ENCODE measurements around the gene ERRFI1. TPM values are rescaled to one million over a fixed set of nuclear protein-coding genes. Genes with fewer than 3 reads are reported as not detected.

Gene ERRFI1
- total RNA-seq, 2 donors from 2014 or later = 1.8 to 3.1 TPM

DNA sequence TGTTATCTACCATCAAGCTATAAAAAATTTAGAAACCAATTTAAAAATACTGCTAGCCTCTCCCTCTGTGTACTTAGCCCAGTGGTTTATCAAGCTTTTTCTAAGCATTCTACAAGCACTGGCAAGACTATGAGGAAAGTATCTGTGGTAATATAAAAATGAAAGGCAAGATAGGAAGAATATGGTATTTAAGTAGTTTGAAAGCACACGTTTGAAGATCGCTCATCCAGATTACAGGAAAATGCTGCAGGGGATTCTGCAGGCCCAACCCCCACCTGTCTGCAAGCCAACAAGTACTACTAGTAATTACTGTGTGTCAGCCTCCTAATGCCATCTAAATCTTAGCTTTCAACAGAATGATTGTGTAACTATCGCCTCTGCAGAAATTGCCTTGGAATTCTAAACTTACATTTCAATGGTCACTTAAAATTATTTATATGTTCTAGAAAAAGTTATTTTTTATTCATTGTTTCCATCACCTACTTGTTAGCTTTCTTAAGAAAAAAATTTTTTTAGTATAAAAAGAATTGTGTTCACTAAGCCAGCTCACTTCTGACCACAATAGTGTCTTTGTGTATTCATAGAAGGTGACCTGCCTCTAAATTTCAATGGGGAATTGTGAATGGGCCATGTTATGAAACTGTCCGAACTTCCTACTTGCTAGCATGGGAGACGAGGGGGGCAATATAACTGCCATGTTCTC, 8.5 kb downstream of the ERRFI1 start:
- H3K27me3 Mint-ChIP-seq = peaks cover 8% of the 10 kb centered on the region
- H3K36me3 Mint-ChIP-seq (ENCODE audit: low read depth) = no peaks in the 10 kb centered on the region
- no peaks in the 10 kb centered on the region for H3K9me3 Mint-ChIP-seq
- H3K4me1 Mint-ChIP-seq = no peaks in the 10 kb centered on the region
- no peak overlapping the region for H3K4me3 Mint-ChIP-seq
- ATAC-seq (replicated peaks) = no peak
- H3K27ac Mint-ChIP-seq = no peak overlapping the region

DNA sequence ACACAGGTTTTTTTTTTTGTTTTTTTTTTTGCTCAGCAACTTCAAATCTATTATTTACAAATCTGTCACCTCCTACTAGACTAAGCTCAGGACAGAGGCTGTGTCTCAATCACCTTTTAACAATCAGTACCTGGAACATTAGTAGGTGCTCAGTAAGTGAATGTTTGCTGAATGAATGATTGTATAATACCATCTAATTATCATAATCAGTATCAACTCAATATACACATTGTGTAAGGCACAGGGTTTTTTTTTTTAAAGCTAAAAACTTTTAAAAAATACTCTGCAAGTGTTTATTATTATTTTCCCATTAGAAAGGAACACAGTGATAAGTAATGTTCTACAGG, 9.2 kb downstream of the ERRFI1 start:
- Mint-ChIP-seq H3K9me3 (no peaks in the 10 kb centered on the region), H3K36me3 (ENCODE audit: low read depth) (no peaks in the 10 kb centered on the region), H3K27ac (no peak overlapping the region), H3K27me3 (peaks cover 8% of the 10 kb centered on the region), H3K4me1 (no peaks in the 10 kb centered on the region), H3K4me3 (no peak overlapping the region)
- no peak for ATAC-seq (replicated peaks)

DNA sequence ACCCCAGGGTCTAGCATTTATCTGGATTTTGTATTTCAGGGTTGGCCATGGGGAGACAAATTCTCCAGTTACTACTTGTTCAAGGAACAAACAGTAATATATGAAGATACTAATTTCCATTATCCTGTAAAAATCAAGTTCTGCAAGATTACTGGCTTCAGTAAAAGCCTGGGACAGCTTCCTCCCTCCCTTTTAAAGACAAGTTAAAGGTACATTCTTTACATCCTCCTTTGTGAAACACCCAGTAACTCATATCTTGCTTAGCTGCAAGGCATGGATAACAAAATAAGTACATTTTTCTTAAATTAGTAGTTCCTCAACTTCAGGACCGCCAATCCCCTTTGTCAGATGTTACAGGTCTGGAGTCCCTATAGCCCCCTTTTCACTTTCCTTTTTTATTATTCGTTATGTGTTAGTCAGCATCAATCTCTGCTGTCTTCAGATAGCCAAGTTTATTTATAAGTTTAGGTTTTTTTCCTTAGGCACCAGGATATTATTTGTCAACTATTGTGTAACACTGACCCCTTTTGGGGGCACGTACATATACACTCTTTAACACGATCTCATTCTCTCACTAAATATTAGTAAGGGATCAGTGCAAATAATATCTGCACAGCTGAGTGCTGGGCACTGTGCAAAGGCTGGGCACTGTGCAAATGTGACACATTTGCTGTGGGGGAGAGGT, 9.8 kb downstream of the ERRFI1 start:
- H3K4me1 Mint-ChIP-seq = no peaks in the 10 kb centered on the region
- no peak overlapping the region for H3K4me3 Mint-ChIP-seq
- no peak overlapping the region for H3K27ac Mint-ChIP-seq
- no peak for ATAC-seq (replicated peaks)
- peaks cover 8% of the 10 kb centered on the region for H3K27me3 Mint-ChIP-seq
- H3K9me3 Mint-ChIP-seq = no peaks in the 10 kb centered on the region
- no peaks in the 10 kb centered on the region for H3K36me3 Mint-ChIP-seq (ENCODE audit: low read depth)

DNA sequence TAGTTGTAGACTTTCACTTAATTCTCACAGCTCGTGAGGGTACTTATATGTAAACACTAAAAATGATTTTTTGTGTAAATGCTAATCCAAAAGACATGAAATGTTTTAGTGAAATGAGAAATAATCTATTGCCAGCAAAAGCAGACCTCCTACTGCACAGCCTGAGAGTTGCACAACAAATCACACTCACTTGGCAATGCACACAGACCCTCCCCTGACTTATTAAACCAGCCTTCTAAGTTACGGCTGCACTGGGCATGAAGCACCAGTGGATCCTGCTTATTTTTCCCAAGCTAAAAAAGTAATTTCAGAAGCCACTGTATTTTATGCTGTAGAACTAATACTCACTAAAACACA, 10.3 kb downstream of the ERRFI1 start:
- Mint-ChIP-seq H3K36me3 (ENCODE audit: low read depth) (no peaks in the 10 kb centered on the region), H3K9me3 (no peaks in the 10 kb centered on the region), H3K4me1 (no peaks in the 10 kb centered on the region), H3K4me3 (no peak overlapping the region), H3K27me3 (peaks cover 8% of the 10 kb centered on the region), H3K27ac (no peak overlapping the region)
- ATAC-seq (replicated peaks) = no peak

DNA sequence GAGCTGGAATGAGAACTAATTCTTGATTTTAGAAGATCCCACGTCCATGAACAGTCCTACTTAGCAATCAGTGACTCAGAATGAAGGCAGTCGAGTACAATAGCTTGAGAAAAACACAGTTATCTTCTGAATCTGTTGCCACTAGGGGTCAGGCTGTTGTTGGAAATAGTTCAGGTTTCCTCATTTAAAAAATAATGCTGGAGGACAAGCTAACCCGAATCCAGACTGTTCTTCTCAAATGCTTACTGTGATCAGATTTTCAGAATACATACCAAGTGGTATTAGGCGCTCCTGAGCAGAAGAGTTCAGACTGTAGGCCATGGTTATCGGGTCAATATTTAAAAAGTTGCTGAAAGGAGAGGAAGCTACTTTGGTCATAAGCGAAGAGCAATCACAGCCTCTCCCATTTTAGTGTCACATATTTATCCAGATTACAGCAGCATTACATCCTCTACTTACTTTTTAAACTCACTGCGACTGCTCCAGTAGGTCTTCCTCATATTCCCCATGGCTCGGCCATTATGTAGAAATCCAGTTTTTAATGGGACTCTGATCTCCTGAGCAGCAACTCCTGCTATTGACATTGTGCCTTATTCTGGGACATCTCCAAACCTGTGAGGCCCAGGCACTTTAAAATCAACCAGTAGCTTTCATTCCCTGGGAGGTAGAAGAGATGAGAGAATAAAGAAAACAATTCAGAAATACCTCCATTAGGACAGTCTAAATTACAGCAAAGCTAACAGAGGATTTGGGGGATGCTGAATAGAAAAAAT, 10.9 kb downstream of the ERRFI1 start:
- H3K27me3 Mint-ChIP-seq = peaks cover 8% of the 10 kb centered on the region
- peak; percentile 77 for ATAC-seq (replicated peaks)

DNA sequence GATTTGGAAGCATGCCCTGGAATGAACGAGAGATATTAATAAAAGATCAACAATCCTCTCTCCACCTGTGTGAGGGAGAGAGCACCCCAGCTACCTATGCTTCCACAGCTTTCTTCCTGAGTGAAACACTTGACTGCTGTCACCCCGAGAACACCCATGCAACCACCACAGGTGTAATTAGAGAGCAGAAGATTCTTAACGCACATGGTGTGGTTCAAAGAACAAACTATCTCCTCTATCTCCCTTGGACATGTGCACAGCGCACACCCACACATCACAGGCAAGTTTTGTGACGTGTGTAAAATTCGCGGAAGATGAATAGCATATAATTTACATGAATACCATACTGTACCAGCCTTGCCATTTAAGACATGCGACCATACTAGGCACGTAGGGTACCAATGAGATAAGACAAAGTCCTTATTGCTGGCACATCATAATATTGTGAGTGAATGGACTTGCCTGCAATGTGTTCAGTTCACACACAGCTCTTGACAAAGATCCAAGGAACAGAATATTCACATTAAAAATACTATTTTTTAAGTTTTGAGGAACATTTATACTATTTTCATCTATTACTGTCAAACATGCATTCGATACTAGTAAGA, 11.6 kb downstream of the ERRFI1 start:
- no peak overlapping the region for H3K4me3 Mint-ChIP-seq
- no peaks in the 10 kb centered on the region for H3K4me1 Mint-ChIP-seq
- H3K9me3 Mint-ChIP-seq = no peaks in the 10 kb centered on the region
- ATAC-seq (replicated peaks) = no peak
- H3K36me3 Mint-ChIP-seq (ENCODE audit: low read depth) = no peaks in the 10 kb centered on the region
- H3K27me3 Mint-ChIP-seq = peaks cover 8% of the 10 kb centered on the region
- no peak overlapping the region for H3K27ac Mint-ChIP-seq

More for the DNA sequence above, 10.9 kb downstream of the ERRFI1 start:
- Mint-ChIP-seq H3K4me3 (no peak overlapping the region), H3K27ac (no peak overlapping the region), H3K4me1 (no peaks in the 10 kb centered on the region), H3K36me3 (ENCODE audit: low read depth) (no peaks in the 10 kb centered on the region), H3K9me3 (no peaks in the 10 kb centered on the region)

DNA sequence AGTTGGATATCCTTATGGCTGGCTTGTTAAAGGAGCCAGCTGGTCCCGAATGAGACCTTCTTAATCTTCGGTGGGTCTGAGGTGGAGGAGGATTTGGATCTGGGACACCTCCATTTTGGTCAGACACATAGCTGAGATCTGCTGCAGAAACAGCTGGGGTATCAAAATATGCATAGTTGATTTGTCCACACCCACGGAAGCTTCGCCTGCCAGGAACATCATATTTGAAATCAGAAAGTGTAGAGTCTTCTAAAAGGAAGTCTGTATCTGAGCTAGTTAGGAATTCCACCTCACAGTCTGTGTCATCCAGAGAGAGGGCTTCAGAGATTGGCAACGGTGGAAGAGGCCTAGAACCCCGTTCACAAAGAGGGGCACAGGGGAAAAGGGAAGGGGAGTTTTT, 12.3 kb downstream of the ERRFI1 start:
- Mint-ChIP-seq H3K4me1 (no peaks in the 10 kb centered on the region), H3K36me3 (ENCODE audit: low read depth) (no peaks in the 10 kb centered on the region), H3K4me3 (no peak overlapping the region), H3K27ac (no peak overlapping the region), H3K9me3 (no peaks in the 10 kb centered on the region), H3K27me3 (peaks cover 8% of the 10 kb centered on the region)
- ATAC-seq (replicated peaks) = no peak

DNA sequence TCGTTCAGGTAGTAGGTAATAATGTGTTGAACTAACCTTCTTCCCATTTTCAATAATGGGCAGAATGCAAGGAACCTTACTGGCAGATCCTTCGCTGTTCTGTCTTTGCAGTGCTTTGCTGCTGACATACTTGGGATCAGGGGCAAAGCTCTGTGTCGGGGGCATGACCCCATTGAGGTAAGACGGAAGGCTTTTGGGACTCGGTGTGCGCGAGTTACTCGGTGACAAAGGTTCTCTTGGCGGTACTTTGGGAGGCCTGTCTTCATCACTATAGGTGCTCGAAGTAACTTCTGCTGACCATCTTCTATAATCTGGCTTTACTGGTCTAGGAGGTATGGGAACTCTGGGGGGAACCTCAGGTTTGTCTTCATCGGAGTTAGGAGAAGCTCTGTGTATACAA, 12.7 kb downstream of the ERRFI1 start:
- Mint-ChIP-seq H3K27ac (no peak overlapping the region), H3K36me3 (ENCODE audit: low read depth) (no peaks in the 10 kb centered on the region), H3K27me3 (peaks cover 8% of the 10 kb centered on the region), H3K9me3 (no peaks in the 10 kb centered on the region), H3K4me3 (no peak overlapping the region), H3K4me1 (no peaks in the 10 kb centered on the region)
- ATAC-seq (replicated peaks) = no peak

DNA sequence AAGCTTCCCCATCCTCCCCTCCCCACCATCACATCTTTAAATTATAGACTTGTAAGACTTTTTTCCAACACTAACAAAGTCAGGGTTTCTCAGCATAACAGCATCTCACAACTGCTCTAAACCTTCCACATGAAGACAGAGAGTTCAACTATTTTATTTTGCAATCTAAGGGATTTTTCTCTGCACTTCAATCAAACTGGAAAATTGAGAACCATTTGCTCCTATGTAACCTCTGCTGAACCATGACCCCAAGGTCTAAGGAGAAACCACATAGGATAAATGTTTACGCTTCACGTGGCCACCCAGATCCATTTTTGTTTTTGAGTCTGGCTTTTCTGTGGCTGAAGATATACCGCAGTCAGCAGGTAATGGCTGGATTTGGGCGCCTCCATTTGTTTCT, 13.2 kb downstream of the ERRFI1 start:
- Mint-ChIP-seq H3K27me3 (peaks cover 8% of the 10 kb centered on the region), H3K4me3 (no peak overlapping the region), H3K4me1 (no peaks in the 10 kb centered on the region), H3K9me3 (no peaks in the 10 kb centered on the region), H3K36me3 (ENCODE audit: low read depth) (no peaks in the 10 kb centered on the region), H3K27ac (no peak overlapping the region)
- ATAC-seq (replicated peaks) = no peak

DNA sequence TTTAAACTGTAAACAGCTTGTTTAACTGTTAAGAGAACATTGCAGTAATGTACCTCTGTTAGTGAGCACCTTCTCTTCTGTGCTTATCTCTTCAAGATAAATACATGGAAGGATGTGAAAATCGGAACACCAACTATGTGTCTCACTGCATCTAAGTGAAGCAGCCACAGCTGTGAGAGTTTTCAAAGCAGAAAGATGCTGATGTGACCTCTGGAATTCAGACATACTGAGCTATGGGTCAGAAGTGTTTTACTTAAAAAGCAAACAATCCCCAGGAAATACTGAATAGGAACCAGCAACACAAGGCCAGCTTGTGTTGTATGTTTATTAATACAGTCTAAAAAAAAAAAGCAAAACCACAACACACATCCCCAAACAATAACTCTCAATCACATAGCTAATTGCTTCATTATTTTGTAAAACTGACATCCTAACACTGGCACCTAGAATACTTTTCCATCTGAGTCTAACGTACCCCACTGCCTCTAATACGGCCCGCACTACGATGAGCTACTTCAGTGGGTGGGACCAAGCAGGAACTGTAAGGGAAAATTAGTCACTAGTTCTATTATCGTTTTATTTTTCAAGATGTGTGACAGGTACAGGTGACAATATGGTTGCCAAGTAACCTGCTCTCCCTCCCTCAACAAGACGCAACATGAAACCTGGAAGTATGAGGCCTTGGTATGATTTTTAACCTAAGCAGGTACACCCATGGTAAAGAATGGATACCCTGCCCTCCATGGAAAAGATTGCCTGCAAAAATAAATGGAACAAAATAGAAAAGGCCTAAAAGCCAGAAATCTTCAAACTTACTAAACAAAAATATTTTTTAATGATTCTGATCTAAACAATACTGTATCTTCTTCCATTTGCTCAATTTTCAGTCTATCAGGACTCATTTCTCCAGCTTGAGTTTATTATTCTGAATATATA, 13.9 kb downstream of the ERRFI1 start:
- Mint-ChIP-seq H3K4me3 (no peak overlapping the region), H3K4me1 (no peaks in the 10 kb centered on the region)

DNA sequence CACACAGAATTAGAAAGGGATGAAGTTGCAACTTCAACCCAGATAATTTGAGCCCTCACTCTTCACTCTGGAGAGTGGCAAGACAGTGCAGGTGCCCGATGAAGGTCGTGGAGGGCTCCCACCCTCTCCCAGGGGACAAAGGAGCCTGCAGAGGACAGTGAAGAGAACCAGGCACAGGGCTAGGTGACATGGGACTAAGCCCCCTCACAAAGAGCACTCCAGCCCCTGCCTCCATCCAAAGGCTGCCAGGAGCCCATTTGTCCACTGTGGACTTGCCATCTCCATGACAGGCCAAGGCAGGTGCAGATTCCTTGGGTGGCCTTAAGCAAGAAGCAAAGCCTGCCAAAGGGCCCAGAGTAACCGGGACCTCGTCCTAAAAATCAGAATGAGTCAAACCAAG, 15.1 kb downstream of the ERRFI1 start:
- H3K9me3 Mint-ChIP-seq = no peaks in the 10 kb centered on the region
- no peak overlapping the region for H3K4me3 Mint-ChIP-seq
- H3K4me1 Mint-ChIP-seq = no peaks in the 10 kb centered on the region
- no peak for ATAC-seq (replicated peaks)
- no peak overlapping the region for H3K27ac Mint-ChIP-seq
- no peaks in the 10 kb centered on the region for H3K36me3 Mint-ChIP-seq (ENCODE audit: low read depth)
- H3K27me3 Mint-ChIP-seq = no peaks in the 10 kb centered on the region

More for the DNA sequence above, 13.9 kb downstream of the ERRFI1 start:
- Mint-ChIP-seq H3K27me3 (peaks cover 5% of the 10 kb centered on the region), H3K27ac (no peak overlapping the region), H3K36me3 (ENCODE audit: low read depth) (no peaks in the 10 kb centered on the region), H3K9me3 (no peaks in the 10 kb centered on the region)
- ATAC-seq (replicated peaks) = no peak

DNA sequence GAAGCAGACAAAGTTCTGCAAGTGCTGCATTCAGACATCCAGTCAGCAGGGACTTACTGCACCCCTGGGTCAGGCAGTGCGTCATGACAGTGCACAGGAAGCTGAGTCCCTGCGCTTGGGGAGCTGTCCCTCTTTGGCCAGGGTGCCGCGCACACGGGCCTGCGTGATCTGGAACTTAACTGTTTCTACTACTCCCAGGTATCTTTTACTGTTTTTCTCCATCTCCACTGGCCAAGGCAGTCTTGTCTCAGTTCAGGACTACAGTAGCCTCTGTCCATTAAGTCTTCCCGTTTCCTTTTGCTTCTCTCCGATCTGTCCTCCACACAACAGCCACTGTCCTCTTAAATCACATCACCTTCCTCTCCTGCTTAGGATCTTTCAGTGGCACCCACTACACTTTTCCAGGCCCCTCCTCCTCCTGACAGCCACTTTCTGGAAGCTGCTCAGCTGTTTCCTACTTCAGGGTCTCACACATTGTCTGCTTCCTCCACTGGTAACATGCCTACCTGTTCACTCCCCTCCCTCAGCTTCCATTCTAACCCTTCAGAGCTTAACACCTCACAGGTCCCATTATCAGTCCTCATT, 15.9 kb downstream of the ERRFI1 start:
- no peak for ATAC-seq (replicated peaks)
- Mint-ChIP-seq H3K4me1 (no peaks in the 10 kb centered on the region), H3K27ac (no peak overlapping the region), H3K4me3 (no peak overlapping the region), H3K9me3 (no peaks in the 10 kb centered on the region), H3K27me3 (no peaks in the 10 kb centered on the region), H3K36me3 (ENCODE audit: low read depth) (no peaks in the 10 kb centered on the region)

DNA sequence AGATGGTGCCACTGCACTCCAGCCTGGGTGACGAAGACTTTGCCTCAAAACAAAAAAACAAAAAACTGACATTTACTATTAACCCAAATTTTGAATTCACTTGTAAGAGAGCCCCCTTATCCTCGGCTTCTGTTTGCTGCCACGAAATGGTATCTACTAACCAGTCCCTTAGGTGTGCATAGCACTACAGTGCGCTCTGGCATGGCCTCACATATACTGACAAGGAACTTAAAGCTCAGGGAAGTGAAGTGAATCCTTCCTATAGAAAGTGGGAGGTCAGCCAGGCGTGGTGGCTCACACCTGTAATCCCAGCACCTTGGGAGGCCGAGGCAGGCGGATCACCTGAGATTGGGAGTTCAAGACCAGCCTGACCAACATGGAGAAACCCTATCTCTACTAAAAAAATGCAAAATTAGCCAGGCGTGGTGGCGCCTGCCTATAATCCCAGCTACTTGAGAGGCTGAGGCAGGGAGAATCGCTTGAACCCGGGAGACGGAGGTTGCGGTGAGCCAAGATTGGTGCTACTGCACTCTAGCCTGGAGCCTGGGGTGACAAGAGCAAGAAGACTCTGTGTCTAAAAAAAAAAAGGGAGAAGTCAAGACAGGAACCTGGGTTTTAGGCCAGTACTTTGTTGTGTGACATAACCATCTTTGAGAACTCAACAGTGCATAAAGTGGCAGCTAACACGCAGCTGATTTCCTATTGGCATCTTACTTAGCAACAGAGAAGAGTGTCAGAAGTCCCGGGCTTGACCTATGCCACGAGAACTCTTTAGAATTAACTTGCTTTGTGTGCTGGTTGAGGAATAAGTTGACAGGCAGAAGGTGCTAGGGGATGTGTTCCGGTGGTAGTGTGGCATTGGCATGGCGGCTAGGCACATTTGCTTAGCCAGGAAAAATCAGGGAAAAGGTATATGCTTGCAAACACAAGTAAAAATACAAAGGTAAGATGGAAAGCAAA, 16.8 kb downstream of the ERRFI1 start:
- H3K36me3 Mint-ChIP-seq (ENCODE audit: low read depth) = no peaks in the 10 kb centered on the region
- no peaks in the 10 kb centered on the region for H3K4me1 Mint-ChIP-seq
- no peaks in the 10 kb centered on the region for H3K9me3 Mint-ChIP-seq
- ATAC-seq (replicated peaks) = no peak
- H3K4me3 Mint-ChIP-seq = no peak overlapping the region
- no peak overlapping the region for H3K27ac Mint-ChIP-seq
- H3K27me3 Mint-ChIP-seq = no peaks in the 10 kb centered on the region
